NCI-H1417 (cell line): ENCODE data around the gene DOCK3.
"Not testable (repeated sequence)": the region's sequence is repeated elsewhere in the genome, so short reads cannot be mapped to it uniquely, and the experiment has no call there.

ENCODE experiments used
- DNase-seq, 3 experiments: peaks; one replicate each; lab custom pipeline; 2025; lab: John Stamatoyannopoulos, UW

DOCK3 gene

DNA sequence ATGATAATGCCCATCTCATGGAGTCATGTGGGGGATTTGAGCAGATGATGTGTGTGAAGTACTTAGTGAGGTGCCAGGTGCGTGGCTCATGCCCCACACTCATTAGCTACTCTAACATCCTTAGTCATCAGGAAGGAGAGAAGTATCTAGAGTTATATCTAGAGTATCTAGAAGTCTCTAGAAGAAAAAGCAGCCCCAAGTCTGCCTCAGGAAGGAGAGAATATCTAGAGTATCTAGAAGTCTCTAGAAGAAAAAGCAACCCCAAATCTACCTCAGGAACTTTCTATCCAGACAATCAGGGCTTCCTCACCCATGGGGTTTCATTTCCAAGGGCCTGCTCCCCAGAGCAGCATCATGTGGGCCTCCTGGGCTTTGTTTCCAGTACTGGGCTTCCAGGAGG, 24.7 kb upstream of the DOCK3 start:
- DNase-seq = no peak

DNA sequence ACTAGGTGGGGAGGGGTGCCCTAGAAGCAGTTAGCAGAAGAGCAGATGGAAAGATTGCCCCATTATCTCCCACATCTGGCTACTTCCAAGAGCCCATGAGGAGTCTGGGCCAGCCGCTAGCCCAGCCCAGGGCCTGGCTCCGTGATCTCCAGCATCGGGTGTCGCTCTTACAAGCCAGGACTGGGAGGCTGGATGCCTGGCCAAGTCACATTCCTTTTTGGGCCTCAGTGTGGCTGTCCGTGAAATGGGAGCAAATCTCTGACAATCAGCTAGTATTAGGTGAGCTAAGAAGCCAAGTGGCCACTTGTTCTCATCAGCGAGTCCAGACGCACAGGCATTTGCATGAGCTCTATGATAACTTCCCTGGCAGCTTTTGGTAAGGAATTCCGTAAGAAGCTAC, 23.3 kb upstream of the DOCK3 start:
- no peak for DNase-seq

DNA sequence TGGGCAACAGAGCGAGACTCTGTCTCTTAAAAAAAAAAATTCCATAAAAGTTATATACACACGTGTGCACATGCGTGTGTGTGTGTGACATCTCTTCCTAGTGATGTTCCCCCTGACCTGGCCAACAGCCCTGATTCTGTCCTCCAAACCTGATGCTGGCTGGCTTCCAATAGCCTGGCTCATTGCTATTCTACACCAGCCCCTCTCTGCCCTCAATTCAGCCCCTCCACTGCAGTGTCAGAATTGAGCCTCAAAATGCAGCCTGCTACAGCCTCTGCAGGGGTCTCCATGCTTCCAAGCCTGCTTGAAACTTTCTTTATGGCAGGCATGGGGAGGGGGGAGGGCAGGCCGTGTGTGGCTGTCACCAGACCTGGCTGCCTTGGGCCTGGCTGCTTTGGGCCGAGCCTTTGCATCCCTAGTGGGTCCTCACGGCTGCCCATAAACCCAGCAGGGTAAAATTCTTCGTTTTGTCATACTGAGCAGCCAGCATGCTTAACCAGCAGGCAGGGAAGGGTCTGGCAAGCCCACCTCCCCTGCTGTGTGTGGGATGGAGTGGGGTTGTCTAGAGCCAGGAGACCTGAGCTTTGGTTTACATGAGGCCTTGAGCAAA, 22.7 kb upstream of the DOCK3 start:
- DNase-seq = no peak

DNA sequence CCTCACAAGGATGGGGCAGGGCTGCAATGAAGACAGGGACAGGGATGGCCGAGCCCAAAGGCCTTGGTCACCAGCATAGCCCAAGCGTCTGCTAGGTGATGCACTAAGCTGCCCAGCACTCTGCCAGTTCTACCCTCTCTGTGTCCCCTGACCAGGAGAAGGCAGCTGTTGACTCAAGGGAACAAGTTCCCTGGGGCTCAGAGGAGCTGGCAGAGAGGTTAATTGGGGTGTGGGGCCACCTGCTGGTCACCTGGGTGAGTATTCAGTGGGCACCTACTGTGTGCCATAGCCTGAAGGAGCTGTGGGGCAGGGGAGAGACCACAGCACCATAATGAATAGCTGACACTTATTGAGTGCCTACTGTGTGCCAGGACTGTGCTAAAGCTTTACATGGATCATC, 22.0 kb upstream of the DOCK3 start:
- peak in 1 of 3 experiments; percentile 29 for DNase-seq

DNA sequence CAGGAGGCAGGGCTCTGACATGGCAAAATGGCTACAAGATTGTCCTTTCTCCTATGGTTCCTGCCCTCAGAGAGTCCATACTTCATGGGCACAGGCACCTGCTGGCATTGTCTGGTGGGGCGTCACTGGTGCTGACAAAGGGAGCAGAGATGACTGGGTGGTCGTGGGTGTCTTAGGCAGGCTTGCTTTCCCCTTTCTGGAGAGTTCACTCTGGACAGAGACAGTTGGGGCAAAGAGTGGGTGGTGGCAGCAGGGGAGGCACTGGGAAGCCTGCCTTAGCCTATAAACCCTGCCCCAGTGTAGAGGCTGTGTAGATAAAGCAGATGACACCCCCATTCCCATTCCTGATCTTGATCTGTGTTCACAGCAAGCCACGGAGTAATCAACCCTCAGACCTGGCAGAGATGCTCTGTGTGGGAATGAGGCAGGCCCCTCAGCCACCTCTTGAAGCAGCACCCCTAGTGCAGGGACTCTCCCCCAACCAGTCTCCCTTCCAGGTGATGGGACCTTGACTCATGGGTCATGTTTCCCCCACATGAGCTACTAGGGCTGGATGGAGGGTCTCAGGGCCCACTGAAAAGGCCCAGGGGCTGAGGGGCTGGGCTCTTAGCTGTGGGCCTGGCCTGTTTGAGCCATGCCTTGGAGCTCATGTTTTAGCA, 20.7 kb upstream of the DOCK3 start:
- no peak for DNase-seq

DNA sequence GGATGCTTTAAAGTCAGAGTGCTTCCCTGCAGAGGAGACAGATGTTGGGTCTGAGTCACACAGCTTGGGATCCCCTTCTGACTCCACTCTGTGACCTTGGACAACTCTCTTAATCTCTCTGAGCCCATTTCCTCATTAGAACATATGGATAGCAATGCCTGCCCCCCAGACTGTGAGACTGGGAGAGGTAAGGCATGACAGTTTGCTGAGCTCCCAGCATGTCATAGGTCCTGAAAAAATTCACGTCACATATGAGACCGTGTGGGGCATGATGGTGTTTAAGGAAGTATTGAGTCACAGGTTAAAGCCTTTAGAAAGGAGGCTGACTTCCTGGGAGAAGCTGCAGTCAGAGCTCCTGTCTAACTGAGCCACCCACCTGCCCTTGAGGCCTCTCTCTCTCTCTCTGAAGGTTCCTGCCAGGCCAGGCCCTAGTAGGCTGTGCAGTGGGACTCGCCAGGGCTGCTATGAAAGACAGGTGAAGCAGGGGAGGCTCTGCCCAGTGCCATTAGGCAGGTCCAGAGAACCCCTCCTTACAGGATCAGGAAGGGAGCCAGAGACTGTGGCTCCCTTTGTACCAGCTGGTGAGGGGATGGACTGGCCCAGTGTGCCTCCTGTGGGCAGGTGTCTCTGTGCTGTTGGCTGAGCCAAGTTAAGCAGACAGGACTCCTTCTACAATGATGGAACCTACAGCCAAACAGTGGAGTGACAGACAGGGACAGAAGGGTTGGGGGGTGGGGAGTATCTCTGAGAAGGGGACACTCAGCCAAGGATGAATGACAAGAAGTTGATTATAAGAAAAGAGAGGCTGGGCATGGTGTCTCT, 19.5 kb upstream of the DOCK3 start:
- no peak for DNase-seq

DNA sequence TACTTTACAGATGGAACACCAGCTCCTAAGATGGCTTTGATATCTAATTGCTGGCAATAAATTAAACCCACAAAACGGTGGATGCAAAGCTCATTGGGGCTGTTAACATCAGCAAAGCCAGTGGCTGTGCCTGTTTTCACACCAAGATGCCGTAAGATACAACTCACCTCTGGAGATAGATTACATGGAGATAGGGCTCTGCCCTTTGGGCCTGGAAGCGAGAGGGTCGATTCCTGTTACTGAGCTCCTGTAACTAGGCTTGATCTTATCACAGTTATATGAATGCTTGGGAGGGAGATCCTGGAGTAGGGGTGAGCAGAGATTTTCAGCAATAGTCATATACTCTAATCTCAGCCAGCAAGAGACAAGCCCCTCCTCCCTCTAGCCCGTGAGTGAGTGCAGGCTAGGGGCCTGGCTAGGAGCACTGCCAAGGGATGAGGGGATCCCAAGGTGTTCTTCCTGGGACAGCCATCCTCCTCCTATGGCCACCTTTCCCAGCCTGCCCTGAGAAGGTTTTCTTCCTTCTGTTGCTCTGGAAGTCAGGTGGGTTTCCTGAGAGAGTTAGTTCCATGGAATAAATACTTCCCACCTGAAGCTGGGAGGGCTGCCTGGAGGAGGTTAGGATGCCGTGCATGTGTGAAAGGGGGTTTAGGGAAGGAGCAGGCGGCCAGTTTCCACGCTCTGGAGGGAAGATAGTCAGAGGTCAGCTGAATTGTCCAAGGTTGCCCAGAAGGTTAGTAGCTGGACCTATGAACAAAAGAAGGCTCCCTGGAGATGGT, 18.1 kb upstream of the DOCK3 start:
- no peak for DNase-seq

DNA sequence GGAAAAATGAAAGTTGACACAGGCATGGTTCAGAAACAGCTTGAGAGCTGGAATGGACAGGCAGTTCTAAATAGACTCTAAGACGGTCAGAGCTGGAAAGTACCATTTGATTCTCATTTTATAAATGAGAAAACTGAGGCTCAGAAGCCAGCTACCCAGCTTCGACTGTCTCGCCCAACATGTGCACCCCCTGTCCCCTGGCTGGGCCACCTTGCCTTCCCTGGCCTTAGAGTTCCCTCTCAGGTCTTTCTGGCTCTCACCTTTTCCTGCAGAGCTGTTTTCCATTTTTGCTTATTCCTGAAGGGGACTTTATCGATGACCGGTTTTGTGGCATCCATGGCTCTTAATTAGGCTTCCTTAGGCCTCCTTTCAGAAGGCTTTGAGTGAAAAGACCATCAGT, 17.3 kb upstream of the DOCK3 start:
- DNase-seq = no peak

DNA sequence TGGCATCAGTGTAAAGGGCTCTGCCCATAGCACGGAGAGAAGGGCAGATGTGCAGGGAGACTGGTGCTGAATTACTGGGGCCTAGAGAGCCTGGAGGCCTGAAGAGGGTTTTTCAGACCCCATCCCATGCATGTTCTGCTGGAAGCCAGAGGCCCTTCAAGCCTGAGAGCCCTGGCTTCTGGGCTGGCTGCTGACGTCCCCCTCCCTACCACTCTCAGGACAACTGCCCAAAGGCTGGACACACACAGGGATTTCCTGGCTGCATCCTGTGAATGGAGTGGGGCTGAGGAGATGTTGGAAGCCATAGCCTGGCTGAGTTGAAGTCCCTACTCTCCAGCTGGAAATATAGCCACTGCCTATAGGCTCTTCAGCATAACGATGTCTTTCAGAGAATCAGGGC, 16.9 kb upstream of the DOCK3 start:
- no peak for DNase-seq

DNA sequence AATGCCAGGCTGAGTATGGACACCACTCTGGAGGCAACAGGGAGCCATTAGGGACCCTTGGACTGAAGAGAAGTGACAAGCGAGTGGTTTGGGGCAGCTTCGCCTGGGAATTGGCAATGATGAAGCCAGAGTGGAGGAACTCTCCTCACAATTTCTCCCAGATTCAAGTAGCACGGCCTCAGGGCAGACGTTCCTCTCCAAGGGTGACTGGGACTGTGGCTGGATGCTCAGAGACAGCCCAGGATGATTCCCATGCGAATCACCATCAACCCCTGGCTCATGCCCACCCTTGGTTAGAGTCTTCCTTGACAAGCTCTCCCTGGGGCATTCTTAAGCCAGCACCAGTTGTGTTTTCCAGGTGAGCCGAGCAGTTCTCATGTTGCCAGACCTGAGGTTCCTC, 16.3 kb upstream of the DOCK3 start:
- DNase-seq = no peak

DNA sequence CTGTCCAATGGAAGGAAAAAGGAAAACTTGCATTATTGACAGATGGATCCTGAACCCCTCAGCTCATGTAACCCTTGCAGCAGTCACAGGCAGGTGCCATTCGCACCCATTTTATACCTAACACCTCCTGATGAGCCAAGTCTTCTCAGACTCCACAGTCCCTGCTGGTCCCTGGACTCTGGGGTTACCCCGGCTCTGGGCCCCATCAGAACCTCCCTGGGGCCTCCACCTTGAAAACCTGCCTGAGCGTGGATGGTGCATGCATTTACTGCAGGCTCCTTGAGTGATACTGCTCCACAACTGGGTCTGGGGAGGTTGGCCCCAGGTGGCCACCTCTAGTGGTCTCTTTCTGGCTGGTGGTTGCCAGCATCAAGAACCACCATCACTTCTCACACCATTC, 15.9 kb upstream of the DOCK3 start:
- no peak for DNase-seq

DNA sequence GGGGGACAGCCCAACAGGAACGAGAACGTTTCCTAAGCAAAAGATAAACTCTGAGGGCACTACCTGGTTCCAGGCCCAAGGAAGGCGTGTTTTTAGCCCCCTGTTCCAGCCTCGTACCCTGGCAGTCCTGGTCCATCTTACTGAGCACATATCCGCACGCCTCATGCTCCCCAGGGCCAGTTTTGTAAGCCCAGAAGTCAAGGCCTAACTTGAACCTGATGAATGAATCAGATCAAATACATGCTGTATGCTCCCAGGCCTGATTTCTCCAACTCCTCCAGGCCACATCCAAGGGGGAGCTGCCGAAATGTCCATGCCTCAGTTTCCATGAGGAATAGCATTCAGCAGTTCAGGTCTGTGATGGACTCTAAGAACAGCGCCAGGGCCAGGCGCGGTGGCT, 14.3 kb upstream of the DOCK3 start:
- no peak for DNase-seq

DNA sequence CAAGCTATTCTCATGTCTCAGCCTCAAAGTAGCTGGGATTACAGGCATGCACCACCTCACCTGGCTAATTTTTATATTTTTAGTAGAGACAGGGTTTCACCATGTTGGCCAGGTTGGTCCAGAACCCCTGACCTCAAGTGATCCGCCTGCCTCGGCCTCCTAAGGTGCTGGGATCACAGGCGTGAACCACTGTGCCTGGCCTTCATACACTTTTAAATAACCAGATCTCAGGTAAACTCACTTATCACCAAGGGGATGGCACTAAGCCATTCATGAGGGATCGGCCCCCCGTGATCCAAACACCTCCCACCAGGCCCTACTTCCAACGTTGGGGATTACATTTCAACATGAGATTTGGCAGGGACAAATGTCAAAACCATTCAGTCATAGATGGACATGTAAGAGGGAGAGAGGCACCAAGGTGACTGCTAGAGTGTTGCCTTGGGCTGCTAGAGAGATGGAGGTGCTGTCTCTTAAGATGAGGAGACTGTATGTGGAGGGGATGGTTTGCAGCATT, 13.3 kb upstream of the DOCK3 start:
- DNase-seq = no peak

DNA sequence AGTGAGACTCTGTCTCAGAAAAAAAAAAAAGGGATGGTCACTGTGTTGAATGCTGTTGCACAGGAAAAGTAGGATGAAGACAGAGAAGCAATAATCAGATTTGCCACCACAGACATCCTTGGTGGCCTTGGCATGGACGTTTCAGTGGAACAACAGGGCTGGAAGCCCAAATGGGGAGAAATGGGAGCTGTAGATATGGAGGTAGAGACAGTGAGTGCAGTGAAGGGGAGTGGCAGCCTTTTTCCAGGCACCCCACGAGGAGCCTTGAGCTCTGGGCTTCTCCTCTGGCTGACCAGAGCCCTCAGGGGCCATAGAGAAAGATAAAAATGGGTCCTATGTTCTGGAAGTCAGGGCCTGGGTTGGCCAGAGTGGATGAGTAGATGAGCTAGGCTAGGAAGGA, 12.3 kb upstream of the DOCK3 start:
- no peak for DNase-seq

DNA sequence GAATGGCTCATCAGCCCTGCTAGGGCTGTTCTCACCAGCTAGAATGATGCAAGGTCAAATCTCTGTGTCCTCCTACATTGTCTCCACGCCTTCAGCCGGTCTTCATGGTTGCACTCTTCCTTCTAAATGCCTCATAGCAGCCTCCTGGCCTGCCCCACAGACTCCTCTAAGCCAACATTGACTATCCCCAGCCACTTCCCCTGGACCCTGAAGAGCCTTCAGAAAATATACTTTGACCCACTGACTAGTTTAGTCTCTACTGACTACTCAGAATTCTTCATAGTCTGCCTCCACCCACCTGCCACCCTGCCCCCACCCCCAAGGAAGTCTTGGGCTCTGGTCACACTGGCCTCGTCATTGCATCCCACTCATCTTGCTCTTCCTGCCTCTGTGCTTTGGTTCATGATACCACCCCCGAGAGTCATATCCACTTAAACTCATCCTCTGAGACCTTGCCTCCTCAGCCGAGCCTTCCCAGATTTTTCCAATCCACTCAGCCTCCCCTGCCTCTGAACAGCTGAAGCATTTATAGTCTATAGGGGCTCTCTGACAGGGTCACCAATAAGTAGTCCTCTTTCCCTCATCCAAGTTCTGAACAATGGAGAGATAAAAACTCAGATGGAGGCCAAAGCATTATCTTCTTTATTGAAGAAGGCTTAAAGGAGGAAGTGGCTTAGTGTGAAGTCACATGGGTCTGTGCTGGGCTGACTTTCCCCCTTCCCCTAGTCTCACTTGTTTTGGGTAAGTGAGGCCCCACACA, 9.5 kb upstream of the DOCK3 start:
- DNase-seq = no peak

DNA sequence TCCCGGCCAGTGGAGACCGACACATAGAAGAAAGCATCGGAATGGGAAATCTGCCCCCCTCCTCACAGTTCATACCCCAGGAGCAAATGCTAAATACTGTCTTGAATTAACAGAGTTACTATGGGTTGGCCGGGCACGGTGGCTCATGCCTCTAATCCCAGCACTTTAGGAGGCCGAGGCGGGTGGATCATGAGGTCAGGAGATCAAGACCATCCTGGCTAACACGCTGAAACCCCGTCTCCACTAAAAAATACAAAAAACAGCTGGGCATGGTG, 8.9 kb upstream of the DOCK3 start:
- DNase-seq = not testable (repeated sequence)

DNA sequence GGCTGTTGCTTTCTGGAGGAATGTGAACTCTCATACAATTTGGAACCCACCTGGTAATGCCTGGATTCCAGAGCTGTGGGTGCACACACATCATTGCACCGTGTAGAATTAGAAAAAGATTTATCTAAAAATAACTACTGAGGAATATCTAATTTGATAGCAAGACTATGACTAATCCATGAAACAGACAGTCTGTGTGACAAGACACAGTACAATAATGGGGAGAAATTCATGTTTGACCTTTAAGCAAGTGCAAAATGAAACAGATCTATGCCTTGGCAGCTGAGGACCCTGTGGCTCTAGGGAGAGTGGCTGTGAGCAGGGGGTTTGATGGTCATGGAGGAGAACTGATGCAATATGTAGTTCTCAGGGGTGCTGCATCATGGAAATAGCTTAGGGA, 7.9 kb upstream of the DOCK3 start:
- DNase-seq = no peak

DNA sequence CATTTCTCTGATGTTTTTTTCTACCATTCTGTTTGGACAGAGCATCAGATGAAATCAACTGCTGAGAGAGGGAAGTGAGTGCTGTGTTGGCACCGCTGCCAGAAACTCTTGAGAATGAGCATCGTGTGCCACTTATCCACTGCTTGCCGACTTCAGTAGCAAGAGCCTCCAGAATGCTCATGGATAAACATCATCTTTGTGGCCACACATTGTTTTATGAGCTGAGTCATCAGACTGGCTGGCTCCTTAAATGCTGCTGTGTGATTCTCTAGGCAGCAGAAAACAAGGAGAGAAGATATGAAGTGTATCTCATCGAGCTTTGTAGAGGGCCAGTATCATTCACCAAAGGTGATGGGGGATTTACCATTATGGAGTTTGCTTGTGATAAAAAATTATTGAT, 3.4 kb upstream of the DOCK3 start:
- peak; percentile 17 to 85 (median 72) for DNase-seq

DNA sequence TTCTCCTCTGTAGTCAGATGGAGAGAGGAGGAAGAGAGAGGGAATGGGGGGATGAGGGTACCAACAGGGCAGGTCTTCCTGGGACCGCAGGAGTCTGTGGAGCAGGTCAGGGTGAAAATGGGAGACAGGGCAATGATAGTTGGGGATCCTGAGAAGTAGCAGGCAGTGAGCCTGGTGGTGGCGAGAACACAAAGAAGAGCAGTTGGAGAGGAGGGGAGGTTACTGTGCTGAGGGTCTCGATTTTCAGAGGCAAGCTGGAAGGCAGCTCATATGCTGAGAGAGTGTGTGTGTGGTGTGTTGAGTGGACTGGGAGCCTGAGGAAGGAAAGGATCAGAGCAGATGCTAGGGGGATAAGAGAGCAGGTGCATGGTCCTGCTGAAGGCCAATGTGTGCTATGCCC, 2.1 kb upstream of the DOCK3 start:
- no peak for DNase-seq

DNA sequence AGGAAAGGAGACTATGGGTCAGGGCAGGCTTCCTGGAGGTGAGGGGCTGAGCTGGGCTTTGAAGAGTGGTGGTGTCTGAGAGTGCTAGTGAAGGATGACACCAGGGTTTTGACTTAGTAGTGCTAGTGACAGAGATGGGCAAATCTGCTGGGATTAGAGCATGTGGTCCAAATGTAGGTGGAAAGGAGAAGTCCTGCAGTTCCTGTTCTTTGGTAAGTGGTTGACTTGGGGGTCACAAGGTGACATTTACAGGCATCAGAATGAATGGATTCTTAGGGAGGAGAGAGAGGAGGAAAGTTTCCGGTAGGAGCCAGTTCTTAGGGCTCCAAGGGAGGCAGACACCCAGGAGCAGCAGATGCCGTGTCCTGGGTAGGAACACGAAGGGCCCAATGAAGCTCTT, 796 bp upstream of the DOCK3 start:
- DNase-seq = no peak

DNA sequence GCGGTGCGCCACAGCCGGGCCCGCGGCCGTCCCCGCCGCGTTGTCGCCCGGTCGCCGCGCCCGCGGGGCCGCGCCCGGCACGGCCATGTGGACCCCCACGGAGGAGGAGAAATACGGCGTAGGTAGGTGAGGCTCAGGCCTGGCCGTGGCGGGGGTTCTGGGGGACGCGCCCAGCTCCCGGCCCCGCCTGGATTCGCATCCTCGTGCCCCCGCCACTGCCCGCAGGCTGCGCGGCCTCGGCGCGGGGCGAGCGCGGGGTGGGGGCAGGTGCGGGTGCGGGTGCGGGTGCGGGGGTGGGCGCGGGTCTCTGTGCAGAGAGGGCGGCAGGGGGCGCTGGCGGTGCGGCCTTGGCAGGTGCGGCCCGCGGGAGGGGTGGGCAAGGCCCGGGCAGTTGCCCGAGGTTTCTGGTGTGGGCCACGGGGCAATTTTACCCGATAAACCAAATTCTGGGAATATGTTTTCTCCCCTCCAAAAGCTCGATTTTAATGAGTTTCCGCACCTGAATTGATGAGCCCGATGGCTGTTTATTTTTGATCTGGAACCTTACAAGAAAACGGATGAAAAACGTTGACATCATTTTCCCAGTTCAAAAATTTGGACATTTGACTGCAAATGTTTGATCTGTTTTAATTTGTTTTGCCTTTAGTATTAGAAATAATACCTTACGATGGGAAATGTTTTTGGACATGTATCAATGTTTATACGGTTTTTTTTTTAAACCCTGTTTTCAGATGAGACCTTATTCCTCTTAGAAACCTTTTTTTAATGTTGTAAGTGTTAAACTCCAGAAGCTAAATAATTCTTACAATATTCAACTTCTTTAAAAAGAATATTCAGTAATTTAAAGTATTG, 678 bp downstream of the DOCK3 start:
- peak; percentile 21 to 80 (median 72) for DNase-seq
